ENCODE results near the gene RPL28.
A peak's percentile ranks its signal among the peaks of the same experiment; 100 is the strongest.
"Not testable (repeated sequence)": the region's sequence is repeated elsewhere in the genome, so short reads cannot be mapped to it uniquely, and the experiment has no call there.

The RPL28 gene

GRCh38 chr19:55406826-55407549, 21.3 kb downstream of the RPL28 start:
- TF ChIP-seq CTCF (IDR thresholded peaks at IDR 0.05; ENCODE audit: borderline replicate concordance, control extremely low read depth, extremely low read depth, insufficient read depth, missing control alignments) = no peak
- in situ Hi-C loops (cut with MboI; ENCODE audit: low sequenced_read_pairs, unreplicated experiment) = no loop called here
- peak; percentile 67 for DNase-seq (ENCODE audit: low spot score)

GRCh38 chr19:55407550-55407799, 21.7 kb downstream of the RPL28 start, which contains the start of gene UBE2S:
UBE2S (minus strand) TSS chr19:55407788; CDS start chr19:55407589, 199 bp downstream.
- DNase-seq (ENCODE audit: low spot score); in situ Hi-C loops (cut with MboI; ENCODE audit: low sequenced_read_pairs, unreplicated experiment): not testable (repeated sequence)

- peak; percentile 98 for DNase-seq (ENCODE audit: low spot score)
- TF ChIP-seq CTCF (IDR thresholded peaks at IDR 0.05; ENCODE audit: borderline replicate concordance, control extremely low read depth, extremely low read depth, insufficient read depth, missing control alignments) = no peak
- in situ Hi-C loops (cut with MboI; ENCODE audit: low sequenced_read_pairs, unreplicated experiment) = no loop called here
Measured at GRCh38 chr19:55407800-55408532, 22.2 kb downstream of the RPL28 start.

GRCh38 chr19:55408533-55408872, 22.8 kb downstream of the RPL28 start:
- no peak for TF ChIP-seq CTCF (IDR thresholded peaks at IDR 0.05; ENCODE audit: borderline replicate concordance, control extremely low read depth, extremely low read depth, insufficient read depth, missing control alignments)
- DNase-seq (ENCODE audit: low spot score) = no peak
- in situ Hi-C loops (cut with MboI; ENCODE audit: low sequenced_read_pairs, unreplicated experiment) = no loop called here

GRCh38 chr19:55409179-55409578, 23.4 kb downstream of the RPL28 start:
- DNase-seq (ENCODE audit: low spot score); in situ Hi-C loops (cut with MboI; ENCODE audit: low sequenced_read_pairs, unreplicated experiment): not testable (repeated sequence)

- no peak for TF ChIP-seq CTCF (IDR thresholded peaks at IDR 0.05; ENCODE audit: borderline replicate concordance, control extremely low read depth, extremely low read depth, insufficient read depth, missing control alignments)
- DNase-seq (ENCODE audit: low spot score) = no peak
- in situ Hi-C loops (cut with MboI; ENCODE audit: low sequenced_read_pairs, unreplicated experiment) = no loop called here
Measured at GRCh38 chr19:55410168-55410567, 24.4 kb downstream of the RPL28 start.

- peak; percentile 77 for DNase-seq (ENCODE audit: low spot score)
- in situ Hi-C loops (cut with MboI; ENCODE audit: low sequenced_read_pairs, unreplicated experiment) = no loop called here
- TF ChIP-seq CTCF (IDR thresholded peaks at IDR 0.05; ENCODE audit: borderline replicate concordance, control extremely low read depth, extremely low read depth, insufficient read depth, missing control alignments) = peak; percentile 69
Measured at GRCh38 chr19:55418185-55418584, 32.5 kb downstream of the RPL28 start.
